HG03571 (cell line): Measurements from ENCODE around the gene TOGARAM2.
A peak's percentile ranks its signal among the peaks of the same experiment; 100 is the strongest.

ENCODE experiments used
- ATAC-seq: cut with Tn5 transposase; IDR thresholded peaks from one replicate; pipeline ENCODE4 v1.9.1; 2021; ENCODE audit not compliant: unreplicated experiment

TOGARAM2 gene

GRCh38 chr2:29017716-29018435 is 36.8 kb downstream of the TOGARAM2 start:
- no peak for ATAC-seq

- ATAC-seq: no peak
Observed at GRCh38 chr2:29021886-29022285, 40.8 kb downstream of the TOGARAM2 start.

- ATAC-seq: no peak
Observed at GRCh38 chr2:29022679-29023078, 41.6 kb downstream of the TOGARAM2 start.

- ATAC-seq: no peak
Observed at GRCh38 chr2:29023188-29023587, 42.1 kb downstream of the TOGARAM2 start.

- ATAC-seq: no peak
Observed at GRCh38 chr2:29024882-29025430, 43.9 kb downstream of the TOGARAM2 start.

- ATAC-seq: no peak
Observed at GRCh38 chr2:29025711-29026110, 44.6 kb downstream of the TOGARAM2 start.

- ATAC-seq: no peak
Observed at GRCh38 chr2:29031046-29031445, 49.9 kb downstream of the TOGARAM2 start.

- no peak for ATAC-seq
Observed at GRCh38 chr2:29032189-29032588, 51.1 kb downstream of the TOGARAM2 start.

- ATAC-seq: no peak
Observed at GRCh38 chr2:29033172-29033571, 52.1 kb downstream of the TOGARAM2 start.

- ATAC-seq: no peak
Observed at GRCh38 chr2:29033656-29034055, 52.6 kb downstream of the TOGARAM2 start.

- ATAC-seq: no peak
Observed at GRCh38 chr2:29035016-29035745, 54.1 kb downstream of the TOGARAM2 start.

- ATAC-seq: peak; percentile 67
Observed at GRCh38 chr2:29039718-29040480, 58.8 kb downstream of the TOGARAM2 start.

- ATAC-seq: no peak
Observed at GRCh38 chr2:29040552-29040951, 59.5 kb downstream of the TOGARAM2 start.

- no peak for ATAC-seq
Observed at GRCh38 chr2:29041161-29041660, 60.1 kb downstream of the TOGARAM2 start.

GRCh38 chr2:29042561-29043075 is 61.5 kb downstream of the TOGARAM2 start:
- no peak for ATAC-seq

- no peak for ATAC-seq
Observed at GRCh38 chr2:29044459-29044858, 63.4 kb downstream of the TOGARAM2 start.

GRCh38 chr2:29046321-29046720 is 65.2 kb downstream of the TOGARAM2 start:
- no peak for ATAC-seq

- ATAC-seq: no peak
Observed at GRCh38 chr2:29047083-29047845, 66.2 kb downstream of the TOGARAM2 start.

- ATAC-seq: no peak
Observed at GRCh38 chr2:29050591-29050990, 69.5 kb downstream of the TOGARAM2 start.

- ATAC-seq: no peak
Observed at GRCh38 chr2:29051730-29052129, 70.6 kb downstream of the TOGARAM2 start.
